NT2/D1 (cell line): ENCODE data around the gene DACH1.

Experiments used
- SUZ12 ChIP-seq: IDR thresholded peaks from 2 replicates; pipeline ENCODE4 v1.6.1; 2011; ENCODE audit not compliant: insufficient read length, insufficient read depth; ENCODE audit errors: extremely low read depth
- YY1 ChIP-seq: IDR thresholded peaks from 2 replicates; pipeline ENCODE4 v1.6.1; 2011; ENCODE audit not compliant: insufficient read length, insufficient read depth

GRCh38 chr13:71772361-71772760, 94.6 kb downstream of the DACH1 start:
- no peak for TF ChIP-seq YY1
- no peak for TF ChIP-seq SUZ12
